Astrocyte (in vitro differentiated cells and primary cell): ENCODE data around the gene TCF7L2. TPM values are rescaled to one million over a fixed set of nuclear protein-coding genes. Genes with fewer than 3 reads are reported as not detected.

Source experiments
- DNase-seq: peaks from one replicate; pipeline ENCODE4 v3.0.0-alpha.2; 2010; ENCODE audit warnings: low read depth
- FAIRE-seq: peaks from 2 replicates; lab custom pipeline; 2011; peaks lifted over from hg19 to GRCh38; lab: Jason Lieb, UNC
- H2AFZ ChIP-seq: 2 replicates; pipeline ENCODE4 v1.6.0; 2012; ENCODE audit warnings: low read depth, low read length, inconsistent platforms
- H3K27ac ChIP-seq: 2 replicates; pipeline ENCODE4 v1.5.1; 2011; ENCODE audit warnings: low read depth, low read length, inconsistent platforms
- H3K27me3 ChIP-seq: 2 replicates; pipeline ENCODE4 v1.6.0; 2011; ENCODE audit warnings: low read length, inconsistent platforms; ENCODE audit not compliant: insufficient read depth
- H3K36me3 ChIP-seq: 2 replicates; pipeline ENCODE4 v1.5.1; 2011; ENCODE audit warnings: low read length, inconsistent platforms; ENCODE audit not compliant: insufficient read depth
- H3K4me1 ChIP-seq: 2 replicates; pipeline ENCODE4 v1.5.1; 2011; ENCODE audit warnings: low read length, inconsistent platforms; ENCODE audit not compliant: insufficient read depth
- H3K4me2 ChIP-seq: 2 replicates; pipeline ENCODE4 v1.6.0; 2012; ENCODE audit warnings: low read length, inconsistent platforms
- H3K4me3 ChIP-seq: 2 replicates; pipeline ENCODE4 v1.5.1; 2011; ENCODE audit warnings: low read depth, mild to moderate bottlenecking, low read length, inconsistent platforms; ENCODE audit not compliant: insufficient read depth
- H3K79me2 ChIP-seq: 2 replicates; pipeline ENCODE4 v1.6.0; 2012; ENCODE audit warnings: mild to moderate bottlenecking, low read length, inconsistent platforms; ENCODE audit not compliant: insufficient read depth
- H3K9ac ChIP-seq: 2 replicates; pipeline ENCODE4 v1.6.0; 2012; ENCODE audit warnings: mild to moderate bottlenecking, low read length, inconsistent platforms
- H3K9me3 ChIP-seq: 2 replicates; pipeline ENCODE4 v1.5.1; 2012; ENCODE audit warnings: low read depth, mild to moderate bottlenecking, low read length, inconsistent platforms; ENCODE audit not compliant: insufficient read depth
- H4K20me1 ChIP-seq: 2 replicates; pipeline ENCODE4 v1.6.0; 2012; ENCODE audit warnings: low read length, inconsistent platforms; ENCODE audit not compliant: insufficient read depth
- H3K27ac Mint-ChIP-seq: one replicate; pipeline ENCODE4 v1.8.0; 2021; ENCODE audit warnings: mild to moderate bottlenecking, mixed read lengths; ENCODE audit not compliant: unreplicated experiment
- H3K27me3 Mint-ChIP-seq: one replicate; pipeline ENCODE4 v1.8.0; 2021; ENCODE audit warnings: low read depth, mixed read lengths; ENCODE audit not compliant: unreplicated experiment
- H3K36me3 Mint-ChIP-seq: one replicate; pipeline ENCODE4 v1.8.0; 2021; ENCODE audit warnings: low read depth, mixed read lengths; ENCODE audit not compliant: unreplicated experiment
- H3K4me1 Mint-ChIP-seq: one replicate; pipeline ENCODE4 v1.8.0; 2021; ENCODE audit warnings: low read depth, mixed read lengths; ENCODE audit not compliant: unreplicated experiment
- H3K4me3 Mint-ChIP-seq: one replicate; pipeline ENCODE4 v1.8.0; 2021; ENCODE audit warnings: mild to moderate bottlenecking, moderate library complexity, mixed read lengths; ENCODE audit not compliant: unreplicated experiment
- H3K9me3 Mint-ChIP-seq: one replicate; pipeline ENCODE4 v1.8.0; 2021; ENCODE audit warnings: mild to moderate bottlenecking, mixed read lengths; ENCODE audit not compliant: unreplicated experiment
- CTCF ChIP-seq: IDR thresholded peaks from 2 replicates; pipeline ENCODE4 v1.5.1; 2011; ENCODE audit warnings: low read depth, mild to moderate bottlenecking, inconsistent platforms, low read length, moderate library complexity; ENCODE audit not compliant: insufficient read depth
- EZH2 ChIP-seq: IDR thresholded peaks from 2 replicates; pipeline ENCODE4 v1.6.1; 2012; ENCODE audit warnings: mild to moderate bottlenecking, low read length, inconsistent platforms; ENCODE audit not compliant: insufficient read depth
- total RNA-seq: library from RNA; stranded (reverse); gene quantifications from 2 replicates; pipeline ENCODE4 v1.2.1, GENCODE V29; 2021

Gene TCF7L2
- total RNA-seq, 1 donor from 2014 or later, result 52.4 TPM

- Histone ChIP-seq H3K27ac (no peak overlapping the region), H3K4me2 (no peak overlapping the region), H2AFZ (no peak overlapping the region), H3K36me3 (no peaks in the 10 kb centered on the region), H3K27me3 (no peaks in the 10 kb centered on the region), H3K9ac (no peak overlapping the region), H3K4me1 (no peaks in the 10 kb centered on the region), H4K20me1 (peaks cover 95% of the 10 kb centered on the region), H3K79me2 (peaks cover 90% of the 10 kb centered on the region), H3K4me3 (no peak overlapping the region), H3K9me3 (no peaks in the 10 kb centered on the region)
- Mint-ChIP-seq H3K36me3 (peaks cover 10% of the 10 kb centered on the region), H3K4me1 (peaks cover 51% of the 10 kb centered on the region), H3K4me3 (no peak overlapping the region), H3K27ac (no peak overlapping the region), H3K9me3 (no peaks in the 10 kb centered on the region), H3K27me3 (no peaks in the 10 kb centered on the region)
- DNase-seq, result no peak
- FAIRE-seq, result no peak
- TF ChIP-seq EZH2, result no peak
- TF ChIP-seq CTCF, result no peak
Measured at GRCh38 chr10:113001599-113002448, 51.8 kb downstream of the TCF7L2 start.

- H3K4me1 Mint-ChIP-seq, result peaks cover 55% of the 10 kb centered on the region
- no peak for TF ChIP-seq EZH2
- H3K9me3 Mint-ChIP-seq, result no peaks in the 10 kb centered on the region
Measured at GRCh38 chr10:113002449-113002777, 52.4 kb downstream of the TCF7L2 start.

GRCh38 chr10:113003052-113003451 lies 53.0 kb downstream of the TCF7L2 start:
- Histone ChIP-seq H3K9ac (no peak overlapping the region), H3K79me2 (peaks cover 92% of the 10 kb centered on the region), H3K9me3 (no peaks in the 10 kb centered on the region), H3K4me3 (no peak overlapping the region), H3K36me3 (no peaks in the 10 kb centered on the region), H3K4me1 (no peaks in the 10 kb centered on the region), H4K20me1 (peaks cover 95% of the 10 kb centered on the region), H3K27me3 (no peaks in the 10 kb centered on the region), H3K27ac (no peak overlapping the region), H3K4me2 (no peak overlapping the region), H2AFZ (no peak overlapping the region)
- FAIRE-seq (no peak), DNase-seq (no peak)
- H3K36me3 Mint-ChIP-seq, result peaks cover 10% of the 10 kb centered on the region
- H3K4me1 Mint-ChIP-seq, result peaks cover 61% of the 10 kb centered on the region
- H3K27me3 Mint-ChIP-seq, result no peaks in the 10 kb centered on the region
- H3K27ac Mint-ChIP-seq, result no peak overlapping the region
- H3K4me3 Mint-ChIP-seq, result no peak overlapping the region
- no peak for TF ChIP-seq EZH2
- TF ChIP-seq CTCF, result no peak
- H3K9me3 Mint-ChIP-seq, result no peaks in the 10 kb centered on the region

More at GRCh38 chr10:113002449-113002777, 52.4 kb downstream of the TCF7L2 start:
- Histone ChIP-seq H2AFZ (no peak overlapping the region), H3K9me3 (no peaks in the 10 kb centered on the region), H3K79me2 (peaks cover 92% of the 10 kb centered on the region), H4K20me1 (peaks cover 95% of the 10 kb centered on the region), H3K4me2 (no peak overlapping the region), H3K9ac (no peak overlapping the region), H3K4me1 (no peaks in the 10 kb centered on the region), H3K4me3 (no peak overlapping the region), H3K27ac (no peak overlapping the region), H3K36me3 (no peaks in the 10 kb centered on the region), H3K27me3 (no peaks in the 10 kb centered on the region)
- Mint-ChIP-seq H3K4me3 (no peak overlapping the region), H3K36me3 (peaks cover 10% of the 10 kb centered on the region), H3K27ac (no peak overlapping the region), H3K27me3 (no peaks in the 10 kb centered on the region)
- DNase-seq (no peak), FAIRE-seq (no peak)
